Sigmoid colon (tissue), 7 donors: ENCODE results near the gene COL17A1. TPM values are rescaled to one million over a fixed set of nuclear protein-coding genes. Genes with fewer than 3 reads are reported as not detected.

ENCODE experiments used
- DNase-seq: peaks from one replicate; pipeline ENCODE4 v3.0.0-alpha.2; 2019
- H3K27ac ChIP-seq, 4 donors: fragments of 200-600 bp; sonication (generic); one replicate each; pipeline ENCODE4 v1.5.1; 2016 to 2019; ENCODE audit warnings: mild to moderate bottlenecking in 1 of 4
- H3K27me3 ChIP-seq, 3 donors: fragments of 200-600 bp; sonication (generic); one replicate each; pipeline ENCODE4 v1.5.1; 2019; ENCODE audit warnings: mild to moderate bottlenecking in 1 of 3
- H3K36me3 ChIP-seq, 4 donors: fragments of 200-600 bp; sonication (generic); one replicate each; pipeline ENCODE4 v1.5.1; 2016 to 2019
- H3K4me1 ChIP-seq, 4 donors: fragments of 200-600 bp; sonication (generic); one replicate each; pipeline ENCODE4 v1.5.1; 2017 to 2019
- H3K4me3 ChIP-seq, 4 donors: fragments of 200-600 bp; sonication (generic); one replicate each; pipeline ENCODE4 v1.5.1; 2017 to 2019; ENCODE audit warnings: mild to moderate bottlenecking in 2 of 4, moderate library complexity in 1 of 4
- H3K9me3 ChIP-seq, 4 donors: fragments of 200-600 bp in 3 of 4; sonication (generic) in 3 of 4; one replicate each; pipeline versions ENCODE4 v1.5.1 to v1.6.1; 2013 to 2019
- CTCF ChIP-seq, 4 experiments: fragments of 450-650 bp in 3 of 4; fragments of 200-600 bp in 1 of 4; IDR thresholded peaks; one replicate each; pipeline ENCODE4 v1.5.1; 2016 to 2019; ENCODE audit warnings: antibody characterized with exemption in 4 of 4, mild to moderate bottlenecking in 3 of 4, moderate library complexity in 2 of 4
- EP300 ChIP-seq, 4 donors: sonication (generic); formaldehyde crosslinking; IDR thresholded peaks; one replicate each; pipeline ENCODE4 v1.6.1; 2017; ENCODE audit warnings: antibody characterized with exemption in 4 of 4
- POLR2A ChIP-seq, 2 donors: fragments of 450-650 bp; IDR thresholded peaks; one replicate each; pipeline ENCODE4 v1.6.1; 2016; ENCODE audit warnings: antibody characterized with exemption in 2 of 2, mild to moderate bottlenecking in 2 of 2, moderate library complexity in 2 of 2
- POLR2AphosphoS5 ChIP-seq, 4 donors: sonication (generic); formaldehyde crosslinking; IDR thresholded peaks; one replicate each; pipeline ENCODE4 v1.6.1; 2017; ENCODE audit warnings: antibody characterized with exemption in 4 of 4
- WGBS, 2 donors: extraction: QIAGEN DNeasy Blood & Tissue Kit; methylation state at CpG; one replicate each; pipeline ENCODE4 v1.1.7; 2013; 5-methylcytosine and 5-hydroxymethylcytosine counted together
- intact Hi-C: fragments of 100-400 bp; cut with DNase I; formaldehyde crosslinking; loops from one replicate; pipeline ENCODE4 v1.15.1; 2023
- polyA plus RNA-seq, 3 donors: library from polyadenylated mRNA; stranded (reverse); fragments of 200-250 nt; gene quantifications; one replicate each; pipeline ENCODE4 v1.2.3, GENCODE V29; 2013
- total RNA-seq, 4 donors: library from RNA; depleted of rRNA; stranded (reverse); fragments of >200 nt; gene quantifications; one replicate each; pipeline ENCODE4 v1.1.0, GENCODE V29; 2016
- donor health status: healthy with polysubstance abuse.
- donor health status: Bipolar disorder and iron deficiency.
- donor health status: healthy.

Gene COL17A1
- total and polyA plus RNA-seq, 7 donors = 18.7 to 67.4 (median 24.0) TPM; not detected in 4

- Histone ChIP-seq H3K4me1 (no peaks in the 10 kb centered on the region), H3K9me3 (no peaks in the 10 kb centered on the region), H3K27me3 (no peaks in the 10 kb centered on the region), H3K27ac (no peak overlapping the region), H3K4me3 (no peak overlapping the region), H3K36me3 (no peaks in the 10 kb centered on the region)
- intact Hi-C loops = no loop called here
- TF ChIP-seq EP300 (IDR thresholded peaks at IDR 0.05) (no peak), POLR2A (IDR thresholded peaks at IDR 0.05) (no peak)
- 94 to 98% methylated on average over 2 of the region's 2 CpGs for WGBS, 2 donors
- DNase-seq = no peak
Observed at GRCh38 chr10:104104926-104105325, 19.2 kb upstream of the COL17A1 start.

- WGBS, 2 donors = 0% methylated on average over 1 of the region's 1 CpG
- Histone ChIP-seq H3K4me3 (no peak overlapping the region), H3K4me1 (no peaks in the 10 kb centered on the region), H3K27ac (no peak overlapping the region), H3K27me3 (no peaks in the 10 kb centered on the region), H3K9me3 (no peaks in the 10 kb centered on the region), H3K36me3 (no peaks in the 10 kb centered on the region)
- intact Hi-C loops = no loop called here
- no peak for DNase-seq
- no peak for TF ChIP-seq POLR2A (IDR thresholded peaks at IDR 0.05)
- TF ChIP-seq EP300 (IDR thresholded peaks at IDR 0.05) = no peak
- no peak for TF ChIP-seq POLR2AphosphoS5 (IDR thresholded peaks at IDR 0.05)
- no peak for TF ChIP-seq CTCF (IDR thresholded peaks at IDR 0.05)
Observed at GRCh38 chr10:104104418-104104817, 18.7 kb upstream of the COL17A1 start.

- no peaks in the 10 kb centered on the region for H3K27me3 ChIP-seq
- H3K27ac ChIP-seq = no peak overlapping the region
- no peak for DNase-seq
- H3K36me3 ChIP-seq = no peaks in the 10 kb centered on the region
- WGBS, 2 donors = 24 to 56% methylated on average over 1 of the region's 1 CpG
- no peaks in the 10 kb centered on the region for H3K9me3 ChIP-seq
- no peak for TF ChIP-seq CTCF (IDR thresholded peaks at IDR 0.05)
- TF ChIP-seq POLR2AphosphoS5 (IDR thresholded peaks at IDR 0.05) = no peak
- TF ChIP-seq EP300 (IDR thresholded peaks at IDR 0.05) = no peak
- no peak for TF ChIP-seq POLR2A (IDR thresholded peaks at IDR 0.05)
- no peak overlapping the region for H3K4me3 ChIP-seq
- H3K4me1 ChIP-seq = no peaks in the 10 kb centered on the region
- intact Hi-C loops = no loop called here
Observed at GRCh38 chr10:104103956-104104355, 18.3 kb upstream of the COL17A1 start.

- intact Hi-C loops = no loop called here
- 54 to 80% methylated on average over 1 of the region's 1 CpG for WGBS, 2 donors
- no peak overlapping the region for H3K4me3 ChIP-seq
- no peaks in the 10 kb centered on the region for H3K4me1 ChIP-seq
- H3K36me3 ChIP-seq = no peaks in the 10 kb centered on the region
- H3K27me3 ChIP-seq = no peaks in the 10 kb centered on the region
- no peak for DNase-seq
- no peak overlapping the region for H3K27ac ChIP-seq
- no peaks in the 10 kb centered on the region for H3K9me3 ChIP-seq
- no peak for TF ChIP-seq CTCF (IDR thresholded peaks at IDR 0.05)
- no peak for TF ChIP-seq POLR2AphosphoS5 (IDR thresholded peaks at IDR 0.05)
- no peak for TF ChIP-seq EP300 (IDR thresholded peaks at IDR 0.05)
- no peak for TF ChIP-seq POLR2A (IDR thresholded peaks at IDR 0.05)
Observed at GRCh38 chr10:104101902-104102301, 16.2 kb upstream of the COL17A1 start.

GRCh38 chr10:104100795-104101194, 15.1 kb upstream of the COL17A1 start:
- intact Hi-C loops = no loop called here
- Histone ChIP-seq H3K36me3 (no peaks in the 10 kb centered on the region), H3K27me3 (no peaks in the 10 kb centered on the region), H3K4me1 (no peaks in the 10 kb centered on the region), H3K9me3 (no peaks in the 10 kb centered on the region), H3K4me3 (no peak overlapping the region), H3K27ac (no peak overlapping the region)
- TF ChIP-seq POLR2AphosphoS5 (IDR thresholded peaks at IDR 0.05) = no peak
- TF ChIP-seq CTCF (IDR thresholded peaks at IDR 0.05) = no peak
- TF ChIP-seq POLR2A (IDR thresholded peaks at IDR 0.05) = no peak
- TF ChIP-seq EP300 (IDR thresholded peaks at IDR 0.05) = no peak
- 0% methylated on average over 1 of the region's 1 CpG for WGBS, 2 donors
- DNase-seq = no peak
